ENCODE data around the gene GABRB1.

GABRB1 gene

GRCh38 chr4:47160095-47160494 lies 128.7 kb downstream of the GABRB1 start:
- H3K36me3 ChIP-seq, result no peaks in the 10 kb centered on the region
- H3K27me3 ChIP-seq, result no peaks in the 10 kb centered on the region
- H3K9me3 ChIP-seq, result no peaks in the 10 kb centered on the region
- no peak overlapping the region for H3K4me3 ChIP-seq (ENCODE audit: low read depth in 1 of 2, low read length in 1 of 2)
- no peak for TF ChIP-seq CTCF (IDR thresholded peaks at IDR 0.05)
- H3K4me1 ChIP-seq (ENCODE audit: control insufficient read depth in 1 of 2, insufficient read depth in 1 of 2, low read depth in 1 of 2, low read length in 1 of 2), result peaks cover 17 to 27% of the 10 kb centered on the region in 2 experiments
- peak overlapping the region; percentile 59 for H3K27ac ChIP-seq

GRCh38 chr4:47167081-47168035 lies 136.0 kb downstream of the GABRB1 start:
- H3K27ac ChIP-seq, result no peak overlapping the region
- H3K4me1 ChIP-seq (ENCODE audit: control insufficient read depth in 1 of 2, insufficient read depth in 1 of 2, low read depth in 1 of 2, low read length in 1 of 2), result peaks cover 0 to 11% of the 10 kb centered on the region in 2 experiments
- no peak for TF ChIP-seq CTCF (IDR thresholded peaks at IDR 0.05)
- no peaks in the 10 kb centered on the region for H3K36me3 ChIP-seq
- no peak overlapping the region for H3K4me3 ChIP-seq (ENCODE audit: low read depth in 1 of 2, low read length in 1 of 2)
- H3K9me3 ChIP-seq, result no peaks in the 10 kb centered on the region
- no peaks in the 10 kb centered on the region for H3K27me3 ChIP-seq

GRCh38 chr4:47184083-47184482 lies 152.7 kb downstream of the GABRB1 start:
- H3K27me3 ChIP-seq, result peaks cover 30% of the 10 kb centered on the region
- TF ChIP-seq CTCF (IDR thresholded peaks at IDR 0.05), result no peak
- no peaks in the 10 kb centered on the region for H3K4me1 ChIP-seq (ENCODE audit: control insufficient read depth in 1 of 2, insufficient read depth in 1 of 2, low read depth in 1 of 2, low read length in 1 of 2)

GRCh38 chr4:47185761-47186160 lies 154.4 kb downstream of the GABRB1 start:
- no peaks in the 10 kb centered on the region for H3K36me3 ChIP-seq
- no peak overlapping the region for H3K27ac ChIP-seq
- H3K4me3 ChIP-seq (ENCODE audit: low read depth in 1 of 2, low read length in 1 of 2), result no peak overlapping the region
- no peak for TF ChIP-seq CTCF (IDR thresholded peaks at IDR 0.05)
- H3K4me1 ChIP-seq (ENCODE audit: control insufficient read depth in 1 of 2, insufficient read depth in 1 of 2, low read depth in 1 of 2, low read length in 1 of 2), result no peaks in the 10 kb centered on the region
- H3K27me3 ChIP-seq, result peaks cover 30% of the 10 kb centered on the region
- no peaks in the 10 kb centered on the region for H3K9me3 ChIP-seq

More at GRCh38 chr4:47184083-47184482, 152.7 kb downstream of the GABRB1 start:
- H3K36me3 ChIP-seq, result no peaks in the 10 kb centered on the region
- H3K27ac ChIP-seq, result no peak overlapping the region
- no peak overlapping the region for H3K4me3 ChIP-seq (ENCODE audit: low read depth in 1 of 2, low read length in 1 of 2)
- H3K9me3 ChIP-seq, result no peaks in the 10 kb centered on the region

GRCh38 chr4:47187608-47188007 lies 156.2 kb downstream of the GABRB1 start:
- no peak for TF ChIP-seq CTCF (IDR thresholded peaks at IDR 0.05)
- Histone ChIP-seq H3K4me1 (ENCODE audit: control insufficient read depth in 1 of 2, insufficient read depth in 1 of 2, low read depth in 1 of 2, low read length in 1 of 2) (no peaks in the 10 kb centered on the region), H3K36me3 (no peaks in the 10 kb centered on the region), H3K27me3 (peaks cover 16% of the 10 kb centered on the region), H3K4me3 (ENCODE audit: low read depth in 1 of 2, low read length in 1 of 2) (no peak overlapping the region), H3K27ac (no peak overlapping the region), H3K9me3 (no peaks in the 10 kb centered on the region)

Measured in neutrophil (primary cell).